Kidney tubule cell (primary cell): ENCODE measurements around the gene RNU2-63P.
A peak's percentile ranks its signal among the peaks of the same experiment; 100 is the strongest.
"Not testable (repeated sequence)": the region's sequence is repeated elsewhere in the genome, so short reads cannot be mapped to it uniquely, and the experiment has no call there.

Experiments used
- DNase-seq: peaks from one replicate; pipeline ENCODE4 v3.0.0-alpha.2; 2018; ENCODE audit warnings: low spot score

RNU2-63P gene

DNA sequence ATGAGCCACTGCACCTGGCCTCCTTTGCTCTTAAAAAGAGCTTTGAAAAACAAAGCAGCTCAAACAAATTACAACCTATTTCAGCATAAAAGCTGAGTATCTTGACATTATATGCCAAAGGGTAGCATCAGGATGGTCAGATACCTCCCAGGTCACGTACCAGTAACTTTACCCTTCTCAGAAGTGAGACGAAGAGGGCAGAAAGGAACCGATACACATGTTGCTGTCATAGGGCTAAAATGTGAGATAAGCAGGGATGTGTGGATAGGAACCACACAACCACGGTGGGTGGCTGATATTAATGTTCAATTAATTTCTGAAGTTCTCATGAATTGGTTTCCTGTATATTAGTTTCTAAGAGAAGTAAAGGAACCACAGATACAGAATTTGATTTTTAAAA, 12.6 kb upstream of the RNU2-63P start:
- DNase-seq: no peak

DNA sequence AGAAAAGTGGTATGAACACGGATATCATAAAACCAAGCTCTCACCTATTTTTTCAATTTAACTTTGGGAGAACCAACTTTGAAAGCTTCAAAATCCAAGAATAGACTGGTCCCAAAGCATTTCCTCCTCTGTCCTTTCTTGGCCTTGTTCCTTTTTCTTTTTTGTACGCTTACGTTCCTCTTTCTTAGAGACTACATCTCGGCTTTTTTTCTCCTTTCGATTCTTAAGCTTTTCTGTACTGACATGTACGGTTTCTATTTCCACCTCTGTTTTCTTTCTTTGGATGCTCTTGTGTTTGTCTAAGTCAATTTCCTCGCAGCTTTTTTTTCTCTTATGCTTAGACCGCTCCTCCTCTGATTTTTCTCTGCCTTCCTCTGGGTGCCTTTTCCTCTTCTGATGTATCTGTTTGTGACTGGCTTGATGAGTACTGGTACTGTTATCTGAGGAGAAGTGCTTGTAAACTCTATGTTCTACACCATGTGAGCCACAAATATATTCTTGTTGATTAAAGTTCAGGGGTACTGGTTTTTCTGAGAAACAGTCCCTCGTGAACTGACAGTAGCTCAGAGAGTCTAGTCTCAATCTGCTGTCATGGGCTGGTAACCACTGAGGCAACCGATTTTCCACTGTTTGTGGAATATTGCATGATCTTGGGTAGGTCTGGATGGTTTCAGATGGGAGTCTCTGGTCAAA, 11.5 kb upstream of the RNU2-63P start:
- DNase-seq: no peak

DNA sequence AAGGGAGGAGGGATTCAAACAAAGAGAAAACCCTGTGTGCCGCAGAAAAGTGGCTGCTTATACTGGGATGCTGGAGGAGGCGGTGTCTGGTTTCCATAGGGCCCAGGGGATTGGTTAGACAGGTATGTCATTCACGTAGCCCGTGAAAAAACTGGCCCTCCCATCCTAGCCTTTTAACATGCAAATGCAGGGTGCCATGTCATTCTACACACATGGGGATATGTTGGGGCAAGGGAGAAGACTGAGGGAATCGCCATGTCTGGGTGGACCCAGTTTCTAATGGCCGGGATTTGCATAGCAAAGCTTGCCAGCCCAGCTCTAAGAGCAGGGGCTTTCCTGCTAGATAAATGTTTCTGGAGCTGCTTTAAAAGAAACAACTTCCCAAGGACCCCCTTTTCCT, 8.2 kb upstream of the RNU2-63P start:
- no peak for DNase-seq

DNA sequence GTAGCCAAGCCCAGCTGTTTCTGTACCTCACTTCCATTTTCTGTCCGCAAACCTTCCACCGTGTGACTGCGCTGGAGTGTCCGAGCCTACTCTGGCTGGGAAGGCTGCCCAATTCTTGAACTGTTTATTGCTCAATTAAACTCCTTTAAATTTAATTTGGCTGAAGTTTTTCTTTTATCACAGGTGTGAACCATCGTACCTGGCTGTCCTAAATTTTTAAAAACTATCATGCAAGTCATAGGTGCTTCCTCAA, 6.2 kb upstream of the RNU2-63P start:
- no peak for DNase-seq

DNA sequence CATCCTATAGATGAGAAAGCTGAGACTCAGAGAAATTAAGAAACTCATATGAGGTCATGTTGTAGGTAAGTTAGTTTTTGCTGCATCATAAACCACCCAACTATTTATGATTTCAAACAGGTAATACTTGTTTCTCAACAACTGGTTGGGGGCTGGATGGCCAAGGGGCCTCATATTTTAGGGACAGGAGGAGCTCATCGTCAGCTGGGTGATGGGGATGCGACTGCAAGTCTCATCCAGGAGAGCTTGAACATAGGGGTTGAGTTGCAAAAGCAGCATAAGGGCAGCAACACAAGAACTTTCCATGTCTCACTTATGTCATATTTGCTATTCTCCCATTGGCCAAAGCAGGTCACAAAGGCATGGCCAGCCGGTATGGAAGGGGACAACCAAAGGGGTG, 3.6 kb upstream of the RNU2-63P start:
- no peak for DNase-seq

DNA sequence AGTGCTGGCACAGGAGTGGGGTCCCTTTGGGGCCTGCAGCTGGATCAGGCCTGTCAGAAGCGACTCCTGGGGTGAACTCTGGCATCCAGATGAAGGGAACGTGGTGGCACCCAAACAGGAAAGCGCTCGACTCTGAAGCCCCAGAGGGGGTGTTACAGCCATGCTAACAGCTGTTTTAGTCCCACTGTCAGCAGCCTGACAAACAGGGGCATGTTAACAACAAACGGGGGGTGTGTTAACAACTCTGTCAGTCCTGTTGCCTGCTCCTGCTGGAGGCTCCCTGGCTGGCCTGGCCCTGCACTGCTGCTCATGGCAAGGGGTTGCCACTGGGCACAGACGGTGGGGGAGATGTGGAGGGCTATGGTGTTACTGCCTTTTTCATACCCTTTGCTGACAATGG, 2.6 kb upstream of the RNU2-63P start:
- DNase-seq: no peak

DNA sequence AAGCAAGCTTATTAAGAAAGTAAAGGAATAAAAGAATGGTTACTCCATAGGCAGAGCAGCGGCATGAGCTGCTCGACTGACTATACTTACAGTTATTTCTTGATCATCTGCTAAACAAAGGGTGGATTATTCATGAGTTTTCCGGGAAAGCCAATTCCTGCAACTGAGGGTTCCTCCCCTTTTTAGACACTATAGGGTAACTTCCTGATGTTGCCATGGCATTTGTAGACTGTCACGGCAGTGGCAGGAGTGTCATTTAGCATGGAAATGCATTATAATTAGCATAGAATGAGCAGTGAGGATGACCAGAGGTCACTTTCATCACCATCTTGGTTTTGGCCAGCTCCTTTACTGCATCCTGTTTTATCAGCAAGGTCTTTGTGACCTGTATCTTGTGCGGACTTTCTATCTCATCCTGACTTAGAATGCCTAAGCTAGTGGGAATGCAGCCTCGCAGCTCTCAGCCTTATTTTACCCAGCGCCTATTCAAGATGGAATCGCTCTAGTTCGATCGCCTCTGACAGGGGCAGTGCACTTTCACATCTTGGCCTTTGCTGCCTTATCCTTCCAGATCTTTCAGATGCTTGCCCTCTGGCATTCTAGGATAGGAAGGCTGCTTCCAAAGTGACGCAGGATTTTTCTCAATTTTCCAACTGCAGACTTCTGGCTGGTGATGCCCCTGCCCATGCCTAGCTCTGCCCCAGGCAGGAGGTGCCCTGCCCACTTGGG, 1.9 kb upstream of the RNU2-63P start:
- not testable (repeated sequence) for DNase-seq

DNA sequence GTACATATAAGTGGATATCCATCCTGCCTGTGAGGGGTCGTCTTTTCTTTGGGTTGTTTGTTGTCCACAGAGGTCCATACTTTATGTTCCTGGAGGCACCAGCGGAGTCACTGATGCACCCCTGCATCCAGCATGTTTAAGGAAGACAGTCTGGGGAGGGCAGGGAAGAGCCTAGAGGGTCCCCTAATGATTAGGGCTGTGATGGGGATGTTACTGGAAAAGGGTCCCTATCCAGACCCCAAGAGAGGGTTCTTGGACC, 1.4 kb upstream of the RNU2-63P start:
- not testable (repeated sequence) for DNase-seq

DNA sequence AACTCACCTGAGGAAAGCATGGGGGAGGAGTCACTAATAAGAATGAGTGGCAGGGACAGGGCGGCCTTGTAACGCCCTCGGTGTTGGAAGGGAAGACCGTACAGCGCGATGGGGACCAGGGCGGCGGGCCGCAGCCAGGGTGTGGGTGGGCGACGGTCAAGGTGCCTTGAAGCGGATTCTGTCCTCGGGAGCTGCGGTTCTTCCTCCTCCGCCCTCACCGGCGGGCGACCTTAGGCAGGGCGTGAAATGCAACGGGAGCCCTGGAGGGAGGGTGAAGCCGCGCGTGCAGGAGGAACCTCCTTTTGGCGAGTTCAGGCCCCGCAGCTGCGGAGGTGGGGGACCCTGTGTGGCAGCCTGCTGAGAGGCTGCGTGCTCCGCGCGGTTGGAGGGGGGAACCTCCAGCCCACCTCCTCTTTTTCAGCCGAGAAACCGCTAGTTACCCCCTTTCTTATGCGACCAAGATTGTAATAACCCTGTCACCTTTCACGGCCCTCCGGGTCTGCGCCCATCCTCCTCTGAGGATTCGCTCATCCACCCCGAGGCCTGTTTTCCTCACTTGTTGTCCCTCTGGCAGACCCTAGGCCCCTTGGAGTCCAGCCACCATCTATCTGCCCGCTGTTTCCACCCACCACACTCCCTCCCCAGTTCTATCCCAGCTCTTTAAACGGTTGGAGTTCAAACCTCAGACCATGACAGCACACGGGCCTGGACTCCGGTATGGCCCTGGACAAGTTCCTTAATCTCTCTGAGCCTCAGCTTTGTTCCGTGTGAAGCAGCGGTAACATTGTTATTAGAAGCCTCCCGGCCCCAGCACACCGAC, 823 bp upstream of the RNU2-63P start:
- peak; percentile 74 for DNase-seq

DNA sequence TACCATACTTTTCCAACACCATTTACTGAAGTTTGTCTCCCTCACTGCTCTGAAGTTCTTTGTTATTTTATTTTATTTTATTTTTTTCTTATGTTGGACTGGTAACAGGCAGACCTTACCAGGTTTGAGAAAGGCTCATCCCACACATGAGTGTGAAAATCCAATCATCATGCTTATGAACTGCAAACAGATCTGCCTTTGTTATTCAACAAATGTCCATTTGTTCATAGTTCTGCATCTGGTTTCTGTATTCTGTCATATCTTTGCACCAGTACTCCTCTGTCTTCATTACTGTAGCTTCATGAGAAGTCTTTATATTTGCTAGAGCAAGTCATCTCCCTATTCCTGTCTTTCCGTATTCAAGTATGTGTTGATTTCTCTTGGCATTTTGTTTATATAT, 5.3 kb downstream of the RNU2-63P start:
- no peak for DNase-seq

DNA sequence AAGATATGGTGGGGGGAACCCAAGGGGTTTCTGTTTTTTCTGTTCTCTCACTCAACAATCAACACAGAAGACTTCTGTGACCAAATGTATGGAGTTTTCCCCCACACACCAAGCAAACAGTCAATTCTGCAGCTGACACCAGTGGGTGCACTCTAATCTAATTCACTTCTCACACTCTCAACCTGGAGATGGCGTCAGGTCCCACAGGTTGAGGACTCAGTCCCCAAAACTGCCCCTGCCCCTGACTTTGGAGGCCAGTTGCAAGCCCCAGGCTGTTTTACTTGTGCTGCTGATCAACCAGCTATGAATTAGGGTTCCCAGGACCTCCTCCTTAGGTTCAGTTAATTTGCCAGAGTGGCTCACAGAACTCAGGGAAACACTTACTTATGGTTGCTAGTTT, 6.2 kb downstream of the RNU2-63P start:
- DNase-seq: no peak

DNA sequence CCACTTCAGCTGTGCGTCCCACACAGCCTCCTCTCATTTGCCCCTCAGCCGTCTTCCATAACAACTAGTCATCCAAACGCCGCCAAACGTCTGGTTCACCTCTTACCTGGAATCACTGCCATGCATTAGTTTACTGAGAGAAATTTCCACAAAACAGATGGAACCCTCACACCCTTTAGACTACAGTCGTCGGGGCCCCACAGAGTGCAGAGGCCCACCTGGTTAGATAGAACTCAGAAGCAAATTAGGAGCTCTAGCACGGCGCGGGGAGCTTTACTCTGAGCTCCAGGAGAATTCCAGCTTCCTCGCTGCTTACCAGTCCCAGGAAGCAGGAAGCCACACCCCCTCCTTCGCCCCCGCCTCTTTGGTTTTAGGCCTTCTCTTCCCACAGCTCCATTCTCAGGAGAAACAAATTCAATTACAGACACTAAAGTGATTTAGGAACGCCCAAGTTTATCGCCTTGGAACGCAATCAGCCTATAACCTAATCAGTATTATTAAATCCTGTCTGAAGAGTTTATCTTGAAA, 9.4 kb downstream of the RNU2-63P start:
- DNase-seq: no peak

DNA sequence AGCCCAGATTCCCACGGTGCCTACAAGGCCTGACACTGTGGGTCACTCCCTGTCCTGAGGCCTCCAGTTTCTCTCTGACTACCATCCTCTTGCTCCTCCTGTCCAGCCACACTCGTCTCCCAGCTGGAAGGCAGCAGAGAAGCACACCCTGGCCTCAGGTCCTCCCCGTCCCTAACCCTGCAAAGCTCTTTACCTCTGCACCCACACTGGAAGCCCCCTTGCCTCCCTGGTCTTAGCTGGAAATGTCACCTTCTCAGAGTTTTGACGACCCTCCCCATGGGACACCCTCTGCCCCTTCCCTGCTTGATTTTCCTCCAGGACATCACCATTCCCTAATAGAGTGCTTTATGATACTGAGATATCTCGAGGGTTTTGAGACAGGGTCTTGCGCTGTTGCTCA, 10.6 kb downstream of the RNU2-63P start:
- no peak for DNase-seq

DNA sequence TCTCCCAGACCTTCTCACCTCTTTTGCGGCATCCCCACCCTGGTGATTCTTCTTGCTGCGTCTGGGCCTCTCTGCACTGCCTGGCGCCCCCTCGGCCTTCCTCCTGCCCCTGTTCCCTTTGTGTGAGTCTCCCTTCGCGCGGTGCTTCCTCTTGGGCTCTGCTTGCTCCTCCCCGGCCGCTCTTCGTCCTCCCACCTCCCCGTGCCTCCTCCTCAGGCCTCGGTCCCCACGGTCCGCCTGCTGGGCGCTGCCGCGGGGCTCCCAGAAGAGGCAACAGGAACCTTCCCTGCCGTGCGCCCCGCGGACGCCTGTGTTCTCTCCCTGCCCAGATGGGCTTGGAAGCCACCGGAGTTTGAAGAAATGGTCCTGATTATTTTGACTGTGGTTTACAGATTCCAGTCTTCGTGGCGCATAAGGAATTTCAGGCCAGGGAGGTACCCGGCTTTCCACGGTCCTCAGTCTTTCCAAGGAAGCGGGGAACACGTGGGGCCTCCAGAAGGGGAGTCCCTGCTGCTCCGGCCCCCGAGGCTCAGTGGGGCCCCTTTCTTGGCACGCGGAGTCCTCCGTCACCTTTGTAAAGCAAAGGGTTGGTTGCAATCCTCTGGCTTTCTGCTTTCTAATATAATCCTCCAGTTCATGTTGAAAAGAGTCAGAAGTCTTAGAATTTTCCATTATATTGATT, 13.1 kb downstream of the RNU2-63P start:
- no peak for DNase-seq

DNA sequence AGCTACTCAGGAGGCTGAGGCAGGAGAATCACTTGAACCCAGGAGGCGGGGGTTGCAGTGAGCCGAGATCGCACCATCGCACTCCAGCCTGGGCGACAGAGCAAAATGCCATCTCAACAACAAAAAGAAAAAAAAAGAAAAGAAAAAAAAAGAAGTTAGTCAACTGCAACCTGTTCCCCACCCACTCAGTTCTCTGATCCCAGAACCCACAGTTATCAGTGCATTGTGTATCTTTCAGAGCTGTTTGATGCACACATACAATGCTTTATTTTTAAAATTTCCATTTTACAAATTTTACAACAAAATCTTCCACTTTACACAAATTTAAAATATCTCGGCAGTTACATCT, 14.0 kb downstream of the RNU2-63P start:
- no peak for DNase-seq

DNA sequence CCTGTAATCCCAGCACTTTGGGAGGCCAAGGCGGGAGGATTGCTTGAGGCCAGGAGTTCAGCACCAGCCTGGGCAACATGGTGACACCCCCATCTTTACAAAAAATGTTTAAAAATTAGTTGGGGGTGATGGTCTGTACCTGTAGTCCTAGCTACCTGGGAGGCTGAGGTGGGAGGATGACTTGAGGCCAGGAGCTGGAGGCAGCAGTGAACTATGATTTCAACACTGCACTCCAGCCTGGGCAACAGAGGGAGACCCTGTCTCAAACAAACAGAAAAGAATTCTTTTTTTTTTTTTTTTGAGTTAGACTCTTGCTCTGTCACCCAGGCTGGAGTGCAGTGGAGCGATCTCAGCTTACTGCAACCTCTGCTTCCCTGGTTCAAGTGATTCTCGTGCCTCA, 15.9 kb downstream of the RNU2-63P start:
- not testable (repeated sequence) for DNase-seq

DNA sequence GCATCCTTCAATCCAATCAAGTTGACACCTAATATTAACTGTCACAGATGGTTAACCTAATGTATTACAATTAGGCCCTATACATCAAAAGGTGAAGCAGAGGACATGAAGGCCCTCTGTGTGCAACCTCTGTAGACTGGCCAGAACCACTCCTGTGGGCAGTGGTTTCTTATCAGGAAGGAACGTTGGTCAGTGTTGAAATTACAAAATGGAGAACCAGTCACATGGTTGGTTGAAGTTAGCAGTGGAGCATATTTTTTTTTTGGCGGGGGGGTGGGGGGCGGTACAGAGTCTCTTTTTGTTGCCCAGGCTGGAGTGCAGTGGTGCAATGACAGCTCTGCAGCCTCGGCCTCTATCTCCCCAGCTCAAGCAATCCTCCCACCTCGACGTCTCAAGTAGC, 19.8 kb downstream of the RNU2-63P start:
- no peak for DNase-seq

DNA sequence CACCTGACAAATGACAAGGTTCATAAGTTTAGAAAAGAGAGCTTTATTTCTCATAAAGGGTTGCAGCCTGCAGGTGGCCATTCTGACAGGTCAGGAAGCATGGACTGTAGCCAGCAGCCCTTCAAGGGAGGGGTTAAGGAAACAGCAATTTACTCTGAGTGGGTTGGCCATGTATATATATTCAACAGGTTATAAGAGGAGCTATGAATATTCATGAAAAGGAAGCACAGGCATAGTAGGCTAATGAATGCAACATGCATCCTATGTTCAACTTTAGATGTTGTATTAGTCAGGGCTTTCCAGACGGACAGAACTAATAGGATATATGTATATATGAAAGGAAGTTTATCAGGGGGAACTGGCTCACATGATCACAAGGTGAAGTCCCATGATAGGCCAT, 20.6 kb downstream of the RNU2-63P start:
- no peak for DNase-seq

DNA sequence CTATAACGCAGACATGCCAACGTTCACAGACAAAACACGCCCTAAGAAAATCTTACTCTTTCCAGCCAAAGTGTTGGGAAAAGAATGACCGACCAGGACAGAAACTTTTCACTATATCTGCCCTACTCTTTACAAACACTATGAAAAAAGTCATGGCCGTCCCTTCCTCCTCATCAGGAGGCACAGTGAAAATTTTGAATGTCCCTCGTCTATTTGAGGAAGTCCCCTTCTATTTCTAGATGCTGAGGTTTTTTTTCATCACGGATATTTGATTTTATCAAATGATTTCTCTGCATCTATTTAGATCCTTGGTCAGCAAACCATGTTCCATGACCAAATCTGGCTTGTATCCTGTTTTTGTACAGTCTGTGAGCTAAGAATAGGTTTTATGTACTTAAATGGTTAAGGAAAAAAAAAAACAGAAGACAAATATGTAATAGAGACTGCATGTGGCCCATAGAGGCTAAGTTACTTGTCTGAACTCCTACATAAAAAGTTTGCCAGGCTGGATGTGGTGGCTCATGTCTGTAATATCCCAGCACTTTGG, 22.0 kb downstream of the RNU2-63P start:
- not testable (repeated sequence) for DNase-seq

DNA sequence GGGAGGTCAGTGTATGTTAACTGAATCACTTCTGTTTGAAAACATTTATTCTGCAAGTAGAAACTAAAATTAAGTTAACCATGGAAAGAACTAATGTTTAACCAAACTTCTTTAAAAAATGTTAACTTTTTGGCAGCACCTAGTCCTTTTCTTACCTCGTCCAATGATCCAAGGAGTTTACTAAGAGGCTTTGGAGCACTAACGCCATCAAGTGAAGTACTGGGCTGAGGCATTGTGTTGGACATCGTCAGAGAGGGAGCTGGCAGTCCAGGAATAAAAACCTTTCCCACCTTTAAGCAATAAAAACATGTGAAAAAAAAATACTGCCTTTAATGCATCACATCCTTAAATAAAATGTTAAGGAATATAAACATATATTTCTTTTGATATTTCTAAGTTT, 23.8 kb downstream of the RNU2-63P start:
- DNase-seq: not testable (repeated sequence)

DNA sequence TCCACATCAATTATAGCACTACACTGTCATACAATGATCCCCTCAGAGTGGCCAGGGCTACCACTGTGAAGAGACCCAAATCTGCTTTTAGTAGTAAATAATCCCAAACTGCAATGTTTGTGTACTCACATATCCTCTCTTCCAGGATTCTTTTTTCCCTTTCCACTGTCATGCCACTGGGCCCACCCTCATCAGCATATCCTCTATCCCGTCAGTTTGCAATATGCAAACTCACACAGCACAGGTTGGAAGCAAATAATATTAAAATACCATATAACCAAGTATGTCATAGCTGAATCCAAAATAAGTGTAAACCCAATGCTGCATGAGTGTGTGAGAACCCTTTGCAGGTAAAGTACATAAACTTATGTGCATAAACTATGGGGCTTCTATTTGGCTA, 28.9 kb downstream of the RNU2-63P start:
- not testable (repeated sequence) for DNase-seq

DNA sequence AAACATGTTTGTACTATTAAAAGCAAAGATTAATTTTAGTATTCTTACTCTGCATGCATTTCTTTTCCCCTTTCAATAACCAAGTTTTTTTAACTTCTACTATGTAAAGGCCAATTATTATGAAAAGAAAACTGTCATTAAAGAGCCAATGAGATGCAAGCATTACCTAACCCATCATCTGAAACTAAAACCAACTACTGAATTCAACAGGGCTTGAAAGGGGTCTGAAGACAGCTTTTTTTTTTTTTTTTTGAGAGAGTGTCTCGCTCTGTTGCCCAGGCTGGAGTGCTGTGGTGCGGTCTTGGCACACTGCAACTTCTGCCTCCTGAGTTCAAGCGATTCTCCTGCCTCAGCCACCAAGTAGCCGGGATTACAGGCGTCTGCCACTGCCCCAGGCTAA, 30.4 kb downstream of the RNU2-63P start:
- not testable (repeated sequence) for DNase-seq

DNA sequence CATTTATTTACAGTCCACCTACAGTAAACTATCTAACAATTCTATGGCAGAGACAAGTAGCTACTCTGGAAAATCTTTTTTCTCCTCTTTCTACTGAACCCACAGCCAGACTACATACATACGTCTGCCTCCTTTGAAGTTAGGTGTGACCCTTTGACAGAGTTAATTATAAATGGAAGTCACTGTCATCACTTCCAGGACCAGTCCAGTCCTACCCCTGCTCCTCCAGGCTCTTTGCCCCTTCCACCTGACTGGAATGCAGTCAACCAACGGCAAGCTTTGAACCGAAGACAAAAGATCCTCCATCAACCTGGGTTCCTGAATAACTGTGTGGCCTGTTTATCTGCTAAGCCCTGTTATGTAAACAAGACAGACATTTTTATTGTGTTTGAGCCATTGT, 35.2 kb downstream of the RNU2-63P start:
- DNase-seq: not testable (repeated sequence)
